Stimulated activated naive CD8-positive, alpha-beta T cell treated with anti-CD3 and anti-CD28 coated beads, Interleukin-15, amount 100 ng/mL, for 72 hours (primary cell): ENCODE measurements around the gene CTNNB1.

Experiments
- ATAC-seq: fragments of 150-1000 bp; cut with Tn5 transposase; 2 replicates; pipeline ENCODE4 v1.10.0; 2021; ENCODE audit warnings: mild to moderate bottlenecking, moderate library complexity
- DNase-seq, 2 donors: peaks; one replicate each; pipeline ENCODE4 v3.0.0; 2021 to 2022
- H3K27ac Mint-ChIP-seq, 2 donors: one replicate each; pipeline ENCODE4 v1.8.0; 2022; ENCODE audit warnings: mild to moderate bottlenecking in 2 of 2, mixed read lengths in 2 of 2, moderate library complexity in 2 of 2
- H3K27me3 Mint-ChIP-seq: one replicate; pipeline ENCODE4 v1.8.0; 2022; ENCODE audit warnings: mixed read lengths
- H3K4me1 Mint-ChIP-seq: one replicate; pipeline ENCODE4 v1.8.0; 2022; ENCODE audit warnings: mild to moderate bottlenecking, mixed read lengths
- H3K4me3 Mint-ChIP-seq, 2 donors: one replicate each; pipeline ENCODE4 v1.8.0; 2022; ENCODE audit warnings: mild to moderate bottlenecking in 2 of 2, mixed read lengths in 2 of 2, moderate library complexity in 1 of 2
- H3K9me3 Mint-ChIP-seq, 2 donors: one replicate each; pipeline ENCODE4 v1.8.0; 2022; ENCODE audit warnings: mixed read lengths in 2 of 2

CTNNB1 gene

GRCh38 chr3:41222501-41222900 is 23.2 kb downstream of the CTNNB1 start:
- H3K27ac Mint-ChIP-seq, result no peak overlapping the region

GRCh38 chr3:41223078-41223477 is 23.8 kb downstream of the CTNNB1 start:
- no peak overlapping the region for H3K27ac Mint-ChIP-seq
- peaks cover 54% of the 10 kb centered on the region for H3K4me1 Mint-ChIP-seq
- no peaks in the 10 kb centered on the region for H3K27me3 Mint-ChIP-seq
- DNase-seq, result no peak
- H3K9me3 Mint-ChIP-seq, result no peaks in the 10 kb centered on the region
- H3K4me3 Mint-ChIP-seq, result no peak overlapping the region
- no peak for ATAC-seq

More at GRCh38 chr3:41222501-41222900, 23.2 kb downstream of the CTNNB1 start:
- Mint-ChIP-seq H3K4me3 (no peak overlapping the region), H3K27me3 (no peaks in the 10 kb centered on the region), H3K9me3 (no peaks in the 10 kb centered on the region), H3K4me1 (peaks cover 60% of the 10 kb centered on the region)
- no peak for ATAC-seq
- no peak for DNase-seq

GRCh38 chr3:41223691-41224090 is 24.4 kb downstream of the CTNNB1 start:
- no peak overlapping the region for H3K27ac Mint-ChIP-seq
- DNase-seq, result no peak
- H3K4me3 Mint-ChIP-seq, result no peak overlapping the region
- H3K9me3 Mint-ChIP-seq, result no peaks in the 10 kb centered on the region
- ATAC-seq, result no peak
- H3K4me1 Mint-ChIP-seq, result peaks cover 54% of the 10 kb centered on the region
- H3K27me3 Mint-ChIP-seq, result no peaks in the 10 kb centered on the region

GRCh38 chr3:41224120-41224806 is 25.0 kb downstream of the CTNNB1 start:
- Mint-ChIP-seq H3K9me3 (no peaks in the 10 kb centered on the region), H3K27ac (peak overlapping the region in 1 of 2 donors; percentile 71), H3K4me3 (no peak overlapping the region), H3K4me1 (peaks cover 50% of the 10 kb centered on the region), H3K27me3 (no peaks in the 10 kb centered on the region)
- DNase-seq (no peak), ATAC-seq (no peak)

GRCh38 chr3:41234823-41235721 is 35.8 kb downstream of the CTNNB1 start:
- Mint-ChIP-seq H3K27me3 (no peaks in the 10 kb centered on the region), H3K4me3 (no peak overlapping the region), H3K27ac (peak overlapping the region; percentile 54 to 78), H3K9me3 (no peaks in the 10 kb centered on the region), H3K4me1 (peaks cover 8% of the 10 kb centered on the region)
- ATAC-seq, result no peak
- no peak for DNase-seq

GRCh38 chr3:41236228-41236627 is 36.9 kb downstream of the CTNNB1 start:
- H3K4me3 Mint-ChIP-seq, result no peak overlapping the region
- DNase-seq, result no peak
- no peaks in the 10 kb centered on the region for H3K27me3 Mint-ChIP-seq
- ATAC-seq, result no peak
- H3K9me3 Mint-ChIP-seq, result no peaks in the 10 kb centered on the region
- no peaks in the 10 kb centered on the region for H3K4me1 Mint-ChIP-seq
- no peak overlapping the region for H3K27ac Mint-ChIP-seq

GRCh38 chr3:41237907-41238306 is 38.6 kb downstream of the CTNNB1 start:
- no peak overlapping the region for H3K4me3 Mint-ChIP-seq
- no peak overlapping the region for H3K27ac Mint-ChIP-seq
- H3K4me1 Mint-ChIP-seq, result no peaks in the 10 kb centered on the region
- ATAC-seq, result no peak
- H3K9me3 Mint-ChIP-seq, result no peaks in the 10 kb centered on the region
- no peak for DNase-seq
- no peaks in the 10 kb centered on the region for H3K27me3 Mint-ChIP-seq

GRCh38 chr3:41239587-41239986 is 40.3 kb downstream of the CTNNB1 start:
- ATAC-seq, result no peak
- Mint-ChIP-seq H3K27ac (no peak overlapping the region), H3K4me3 (no peak overlapping the region), H3K4me1 (no peaks in the 10 kb centered on the region), H3K27me3 (no peaks in the 10 kb centered on the region), H3K9me3 (no peaks in the 10 kb centered on the region)
- no peak for DNase-seq

- DNase-seq (no peak), ATAC-seq (no peak)
- Mint-ChIP-seq H3K27me3 (no peaks in the 10 kb centered on the region), H3K4me1 (no peaks in the 10 kb centered on the region), H3K9me3 (no peaks in the 10 kb centered on the region), H3K27ac (peak overlapping the region in 1 of 2 donors; percentile 46), H3K4me3 (no peak overlapping the region)
Measured at GRCh38 chr3:41241161-41241560, 41.9 kb downstream of the CTNNB1 start.

- no peak for ATAC-seq
- H3K4me1 Mint-ChIP-seq, result no peaks in the 10 kb centered on the region
- H3K9me3 Mint-ChIP-seq, result no peaks in the 10 kb centered on the region
- H3K4me3 Mint-ChIP-seq, result no peak overlapping the region
- H3K27me3 Mint-ChIP-seq, result no peaks in the 10 kb centered on the region
- no peak overlapping the region for H3K27ac Mint-ChIP-seq
- DNase-seq, result no peak
Measured at GRCh38 chr3:41241800-41242571, 42.7 kb downstream of the CTNNB1 start.

- Mint-ChIP-seq H3K27me3 (no peaks in the 10 kb centered on the region), H3K4me1 (no peaks in the 10 kb centered on the region), H3K27ac (peak overlapping the region in 1 of 2 donors; percentile 65), H3K9me3 (no peaks in the 10 kb centered on the region), H3K4me3 (no peak overlapping the region)
- ATAC-seq (no peak), DNase-seq (no peak)
Measured at GRCh38 chr3:41243183-41243582, 43.9 kb downstream of the CTNNB1 start.

- H3K9me3 Mint-ChIP-seq, result no peaks in the 10 kb centered on the region
- DNase-seq (no peak), ATAC-seq (peak; percentile 27)
- H3K27me3 Mint-ChIP-seq, result no peaks in the 10 kb centered on the region
- H3K4me3 Mint-ChIP-seq, result no peak overlapping the region
- H3K27ac Mint-ChIP-seq, result peak overlapping the region; percentile 25 to 81
- no peaks in the 10 kb centered on the region for H3K4me1 Mint-ChIP-seq
Measured at GRCh38 chr3:41244620-41245336, 45.5 kb downstream of the CTNNB1 start.

- DNase-seq, result no peak
- no peak for ATAC-seq
- peak overlapping the region in 1 of 2 donors; percentile 90 for H3K27ac Mint-ChIP-seq
- H3K4me1 Mint-ChIP-seq, result no peaks in the 10 kb centered on the region
- no peaks in the 10 kb centered on the region for H3K27me3 Mint-ChIP-seq
- H3K4me3 Mint-ChIP-seq, result no peak overlapping the region
- H3K9me3 Mint-ChIP-seq, result no peaks in the 10 kb centered on the region
Measured at GRCh38 chr3:41247055-41248004, 48.0 kb downstream of the CTNNB1 start.

- ATAC-seq, result no peak
- Mint-ChIP-seq H3K4me1 (no peaks in the 10 kb centered on the region), H3K27ac (peak overlapping the region in 1 of 2 donors; percentile 25), H3K27me3 (no peaks in the 10 kb centered on the region), H3K9me3 (no peaks in the 10 kb centered on the region), H3K4me3 (no peak overlapping the region)
- DNase-seq, result no peak
Measured at GRCh38 chr3:41248525-41248924, 49.2 kb downstream of the CTNNB1 start.
